HEK293 (cell line): Measurements from ENCODE around the gene NAMPT.

ENCODE experiments used
- CTCF ChIA-PET: fragments of 350-600 bp; formaldehyde crosslinking; extraction: SDS; loops from one replicate; lab custom pipeline; 2021; ENCODE audit warnings: antibody characterized with exemption; lab: Yijun Ruan, JAX
- POLR2A ChIA-PET: fragments of 300-600 bp; formaldehyde crosslinking; extraction: SDS; loops from one replicate; lab custom pipeline; 2020; ENCODE audit warnings: antibody characterized with exemption, inconsistent platforms; lab: Yijun Ruan, JAX
- H3K27ac ChIP-seq: fragments of 200-500 bp; sonication (Bioruptor generic); 2 replicates; pipeline ENCODE4 v1.5.1; 2014; ENCODE audit warnings: low read depth, low read length, control low read depth, inconsistent platforms; ENCODE audit errors: extremely low read depth
- H3K36me3 ChIP-seq, 2 experiments: fragments of 200-500 bp in 1 of 2; sonication (Bioruptor generic) in 1 of 2; 1 replicate in 1 of 2; 2 replicates in 1 of 2; pipeline ENCODE4 v1.5.1; 2014 to 2017; ENCODE audit warnings: inconsistent platforms in 2 of 2, low read length in 2 of 2; ENCODE audit not compliant: control insufficient read depth in 2 of 2, insufficient read depth in 1 of 2
- H3K4me1 ChIP-seq: fragments of 200-500 bp; sonication (Bioruptor generic); 2 replicates; pipeline ENCODE4 v1.5.1; 2014; ENCODE audit warnings: mild to moderate bottlenecking, low read length, inconsistent platforms; ENCODE audit not compliant: control insufficient read depth, insufficient read depth
- H3K4me3 ChIP-seq: 2 replicates; pipeline ENCODE4 v1.5.1; 2011; ENCODE audit warnings: low read depth, mild to moderate bottlenecking, control low read depth, low read length, moderate library complexity
- H3K9me3 ChIP-seq: fragments of 200-500 bp; sonication (Bioruptor generic); 2 replicates; pipeline ENCODE4 v1.5.1; 2014; ENCODE audit warnings: low read depth, low read length, inconsistent platforms; ENCODE audit not compliant: control insufficient read depth, insufficient read depth
- BCL11B ChIP-seq: fragments of 450-650 bp; formaldehyde crosslinking; IDR thresholded peaks from 2 replicates; pipeline ENCODE4 v1.5.1; 2016; ENCODE audit warnings: low read depth, missing biosample characterization, missing genetic modification characterization
- CTCF ChIP-seq: fragments of 450-650 bp; formaldehyde crosslinking; IDR thresholded peaks from 2 replicates; pipeline ENCODE4 v1.5.1; 2016; ENCODE audit warnings: missing biosample characterization, missing genetic modification characterization
- HIC1 ChIP-seq: fragments of 450-650 bp; formaldehyde crosslinking; IDR thresholded peaks from 2 replicates; pipeline ENCODE4 v1.5.1; 2016; ENCODE audit warnings: missing biosample characterization, missing genetic modification characterization
- INSM2 ChIP-seq: fragments of 450-650 bp; formaldehyde crosslinking; IDR thresholded peaks from 2 replicates; pipeline ENCODE4 v1.5.1; 2016; ENCODE audit warnings: missing biosample characterization, missing genetic modification characterization
- KLF17 ChIP-seq: fragments of 450-650 bp; formaldehyde crosslinking; IDR thresholded peaks from 2 replicates; pipeline ENCODE4 v1.5.1; 2016; ENCODE audit warnings: missing biosample characterization, missing genetic modification characterization
- KLF8 ChIP-seq: fragments of 450-650 bp; formaldehyde crosslinking; IDR thresholded peaks from 2 replicates; pipeline ENCODE4 v1.5.1; 2016; ENCODE audit warnings: missing biosample characterization, missing genetic modification characterization
- MEIS1 ChIP-seq: sonication (generic); formaldehyde crosslinking; IDR thresholded peaks from 2 replicates; pipeline ENCODE4 v1.8.1; 2022; ENCODE audit warnings: missing genetic modification reagents, mild to moderate bottlenecking, borderline replicate concordance
- PATZ1 ChIP-seq: fragments of 450-650 bp; formaldehyde crosslinking; IDR thresholded peaks from 2 replicates; pipeline ENCODE4 v1.5.1; 2016; ENCODE audit warnings: missing biosample characterization, missing genetic modification characterization
- ZIC2 ChIP-seq: fragments of 450-650 bp; formaldehyde crosslinking; IDR thresholded peaks from 2 replicates; pipeline ENCODE4 v1.5.1; 2016; ENCODE audit warnings: missing biosample characterization, missing genetic modification characterization
- ZNF10 ChIP-seq: fragments of 450-650 bp; formaldehyde crosslinking; IDR thresholded peaks from 2 replicates; pipeline ENCODE4 v1.5.1; 2017; ENCODE audit warnings: missing biosample characterization, missing genetic modification characterization
- ZNF133 ChIP-seq: fragments of 450-650 bp; formaldehyde crosslinking; IDR thresholded peaks from 2 replicates; pipeline ENCODE4 v1.5.1; 2016; ENCODE audit warnings: missing biosample characterization, missing genetic modification characterization
- ZNF16 ChIP-seq: fragments of 450-650 bp; formaldehyde crosslinking; IDR thresholded peaks from 2 replicates; pipeline ENCODE4 v1.5.1; 2016; ENCODE audit warnings: low read depth, missing biosample characterization, missing genetic modification characterization
- ZNF169 ChIP-seq: fragments of 450-650 bp; formaldehyde crosslinking; IDR thresholded peaks from 2 replicates; pipeline ENCODE4 v1.5.1; 2016; ENCODE audit warnings: missing biosample characterization, missing genetic modification characterization
- ZNF2 ChIP-seq: fragments of 450-650 bp; formaldehyde crosslinking; IDR thresholded peaks from 2 replicates; pipeline ENCODE4 v1.5.1; 2016; ENCODE audit warnings: missing biosample characterization, missing genetic modification characterization
- ZNF23 ChIP-seq: fragments of 450-650 bp; formaldehyde crosslinking; IDR thresholded peaks from 2 replicates; pipeline ENCODE4 v1.5.1; 2016; ENCODE audit warnings: missing biosample characterization, missing genetic modification characterization, borderline replicate concordance
- ZNF26 ChIP-seq: fragments of 450-650 bp; formaldehyde crosslinking; IDR thresholded peaks from 2 replicates; pipeline ENCODE4 v1.5.1; 2016; ENCODE audit warnings: missing biosample characterization, missing genetic modification characterization
- ZNF274 ChIP-seq, 2 experiments: fragments of 200-500 bp in 1 of 2; fragments of 450-650 bp in 1 of 2; sonication (Bioruptor generic) in 1 of 2; formaldehyde crosslinking in 1 of 2; IDR thresholded peaks; 2 replicates each; pipeline versions ENCODE4 v1.5.1 to v1.6.1; 2014 to 2016; ENCODE audit warnings: borderline replicate concordance in 1 of 2, inconsistent platforms in 1 of 2, low read length in 1 of 2, missing biosample characterization in 1 of 2, missing genetic modification characterization in 1 of 2
- ZNF366 ChIP-seq: fragments of 450-650 bp; formaldehyde crosslinking; conservative IDR thresholded peaks from 2 replicates; pipeline ENCODE4 v1.5.1; 2016; ENCODE audit warnings: missing biosample characterization, missing genetic modification characterization
- ZNF37A ChIP-seq: fragments of 450-650 bp; IDR thresholded peaks from 2 replicates; pipeline ENCODE4 v1.5.1; 2018; ENCODE audit warnings: missing biosample characterization, missing genetic modification characterization
- ZNF580 ChIP-seq: fragments of 450-650 bp; formaldehyde crosslinking; IDR thresholded peaks from 2 replicates; pipeline ENCODE4 v1.5.1; 2016; ENCODE audit warnings: missing biosample characterization, missing genetic modification characterization
- ZNF660 ChIP-seq: fragments of 450-650 bp; IDR thresholded peaks from 2 replicates; pipeline ENCODE4 v1.5.1; 2018; ENCODE audit warnings: missing biosample characterization, mild to moderate bottlenecking, missing genetic modification characterization
- ZNF830 ChIP-seq: fragments of 450-650 bp; IDR thresholded peaks from 2 replicates; pipeline ENCODE4 v1.5.0; 2018; ENCODE audit warnings: missing biosample characterization, missing genetic modification characterization, low read depth, mild to moderate bottlenecking, moderate library complexity

NAMPT gene

GRCh38 chr7:106284714-106285050 is at the start of gene NAMPT (continued):
- no peak for TF ChIP-seq HIC1 (tag by site-specific recombination)
- TF ChIP-seq ZNF366, result peak; percentile 52
- peak; percentile 17; the same call in 1 of the 2 replicates for TF ChIP-seq ZNF2
- no peak for TF ChIP-seq ZNF169
- no peak for TF ChIP-seq PATZ1 (tag by site-specific recombination)
- no peak for TF ChIP-seq CTCF (tag by site-specific recombination)
- 0 out of 2 replicates have a peak, but pooled peaks have one; percentile 36 for TF ChIP-seq INSM2 (tag by site-specific recombination)
- TF ChIP-seq, all 188 proteins: peak for 8

GRCh38 chr7:106332201-106332600 is 47.4 kb upstream of the NAMPT start:
- Histone ChIP-seq H3K4me3 (no peak overlapping the region), H3K27ac (no peak overlapping the region), H3K36me3 (no peaks in the 10 kb centered on the region), H3K4me1 (no peaks in the 10 kb centered on the region), H3K9me3 (no peaks in the 10 kb centered on the region)
- CTCF ChIA-PET, result interaction anchor here (0.7 kb wide), 1 partner anchor 210 kb away, joined by 3 read pairs; no protein-coding TSS in a partner anchor
- POLR2A ChIA-PET, result no interaction called here
- no peak for TF ChIP-seq ZNF26 (tag by site-specific recombination)
- TF ChIP-seq ZNF37A (tag by site-specific recombination), result no peak
- no peak for TF ChIP-seq MEIS1 (CRISPR knock-in tag)
- no peak for TF ChIP-seq ZNF580
- no peak for TF ChIP-seq ZNF23 (tag by site-specific recombination)
- no peak for TF ChIP-seq KLF17 (tag by site-specific recombination)
- no peak for TF ChIP-seq BCL11B
- TF ChIP-seq ZNF274 (IDR thresholded peaks at IDR 0.05; ENCODE audit: low read length), result no peak
- no peak for TF ChIP-seq ZNF274 (tag by site-specific recombination; IDR thresholded peaks at IDR 0.05; ENCODE audit: borderline replicate concordance)
- TF ChIP-seq ZNF16, result no peak
- TF ChIP-seq ZNF830 (tag by site-specific recombination), result no peak
- TF ChIP-seq ZNF133 (tag by site-specific recombination), result no peak
- no peak for TF ChIP-seq KLF8 (tag by site-specific recombination)
- TF ChIP-seq ZNF660 (tag by site-specific recombination), result no peak
- no peak for TF ChIP-seq ZNF10 (tag by site-specific recombination)
- no peak for TF ChIP-seq ZIC2 (tag by site-specific recombination)
- TF ChIP-seq, all 188 proteins: peak for 0
